IMR-90 (cell line): Measurements from ENCODE around the gene TNP1. TPM values are rescaled to one million over a fixed set of nuclear protein-coding genes. Genes with fewer than 3 reads are reported as not detected.

Experiments used
- ATAC-seq: fragments of 200-7000 bp; cut with Tn5 transposase; 2 replicates; pipeline ENCODE4 v1.9.1; 2020; ENCODE audit warnings: low read depth, mild to moderate bottlenecking, moderate library complexity
- BruUV-seq: library from RNA; stranded (reverse); fragments of 400-500 nt; replicated peaks from 2 replicates; lab custom pipeline; 2021; lab: Mats Ljungman, UMichigan
- CTCF ChIA-PET: fragments of 300-600 bp; formaldehyde crosslinking; extraction: SDS; loops from one replicate; lab custom pipeline; 2021; ENCODE audit warnings: antibody characterized with exemption; lab: Yijun Ruan, JAX
- POLR2A ChIA-PET: fragments of 300-600 bp; sonication (Branson Sonifier 250); formaldehyde crosslinking; loops from one replicate; lab custom pipeline; 2022; ENCODE audit warnings: antibody characterized with exemption; ENCODE audit not compliant: unreplicated experiment; lab: Charles Lee
- DNase-seq: peaks from one replicate; pipeline ENCODE4 v3.0.0; 2013
- H2AFZ ChIP-seq: replicated peaks from 2 replicates; pipeline ENCODE3; 2013; ENCODE audit warnings: low read length, mild to moderate bottlenecking; ENCODE audit not compliant: poor library complexity
- H2AK5ac ChIP-seq: 2 replicates; pipeline ENCODE4 v1.6.1; 2013; ENCODE audit warnings: low read depth, low read length, inconsistent platforms
- H2AK9ac ChIP-seq: replicated peaks from 2 replicates; pipeline ENCODE3; 2013; ENCODE audit warnings: mild to moderate bottlenecking, low read depth, low read length, moderate library complexity; ENCODE audit not compliant: poor library complexity
- H2BK120ac ChIP-seq: 2 replicates; pipeline ENCODE4 v1.6.1; 2013; ENCODE audit warnings: low read depth, low read length, inconsistent platforms
- H2BK15ac ChIP-seq: 3 replicates; pipeline ENCODE4 v1.6.1; 2013; ENCODE audit warnings: low read depth, low read length, inconsistent platforms
- H2BK20ac ChIP-seq: 2 replicates; pipeline ENCODE4 v1.6.1; 2013; ENCODE audit warnings: low read depth, mild to moderate bottlenecking, inconsistent platforms, low read length, moderate library complexity
- H2BK5ac ChIP-seq: 2 replicates; pipeline ENCODE4 v1.6.1; 2013; ENCODE audit warnings: mild to moderate bottlenecking, low read depth, low read length, inconsistent platforms; ENCODE audit not compliant: poor library complexity, severe bottlenecking
- H3K14ac ChIP-seq: replicated peaks from 2 replicates; pipeline ENCODE4 v1.6.1; 2013; ENCODE audit warnings: low read depth, low read length, inconsistent platforms
- H3K18ac ChIP-seq: 2 replicates; pipeline ENCODE4 v1.6.1; 2013; ENCODE audit warnings: low read depth, low read length, control low read depth
- H3K23ac ChIP-seq: 2 replicates; pipeline ENCODE4 v1.6.1; 2013; ENCODE audit warnings: low read depth, low read length, inconsistent platforms
- H3K27ac ChIP-seq: 2 replicates; pipeline ENCODE4 v1.5.1; 2013; ENCODE audit warnings: mild to moderate bottlenecking, control low read depth, low read length; ENCODE audit not compliant: insufficient read depth
- H3K27me3 ChIP-seq: 2 replicates; pipeline ENCODE4 v1.6.1; 2013; ENCODE audit warnings: low read length; ENCODE audit not compliant: control insufficient read depth, insufficient read depth
- H3K36me3 ChIP-seq: 2 replicates; pipeline ENCODE4 v1.6.1; 2013; ENCODE audit warnings: low read length, mixed read lengths; ENCODE audit not compliant: control insufficient read depth, insufficient read depth
- H3K4ac ChIP-seq: 2 replicates; pipeline ENCODE4 v1.6.1; 2013; ENCODE audit warnings: low read depth, low read length, inconsistent platforms
- H3K4me1 ChIP-seq: 2 replicates; pipeline ENCODE4 v1.6.1; 2013; ENCODE audit warnings: low read length, mixed read lengths; ENCODE audit not compliant: control insufficient read depth, insufficient read depth
- H3K4me2 ChIP-seq: 2 replicates; pipeline ENCODE4 v1.6.1; 2013; ENCODE audit warnings: low read depth, mild to moderate bottlenecking, control low read depth, low read length, moderate library complexity
- H3K4me3 ChIP-seq: 2 replicates; pipeline ENCODE4 v1.5.1; 2013; ENCODE audit warnings: low read depth, mild to moderate bottlenecking, control low read depth, low read length, moderate library complexity; ENCODE audit not compliant: insufficient read depth
- H3K56ac ChIP-seq: 2 replicates; pipeline ENCODE4 v1.6.1; 2013; ENCODE audit warnings: low read length, inconsistent platforms; ENCODE audit not compliant: insufficient read depth; ENCODE audit errors: extremely low read depth
- H3K79me1 ChIP-seq, 2 experiments: 2 replicates each; pipeline ENCODE4 v1.6.1; 2013; ENCODE audit warnings: low read length in 2 of 2, inconsistent platforms in 1 of 2, low read depth in 1 of 2
- H3K9ac ChIP-seq: 2 replicates; pipeline ENCODE4 v1.6.1; 2013; ENCODE audit warnings: low read depth, low read length, control low read depth
- H3K9me1 ChIP-seq: 2 replicates; pipeline ENCODE4 v1.6.1; 2013; ENCODE audit warnings: low read length, inconsistent platforms; ENCODE audit not compliant: insufficient read depth
- H3K9me3 ChIP-seq: 2 replicates; pipeline ENCODE4 v1.6.1; 2013; ENCODE audit warnings: low read length; ENCODE audit not compliant: control insufficient read depth, insufficient read depth
- H4K20me1 ChIP-seq: 2 replicates; pipeline ENCODE4 v1.6.1; 2013; ENCODE audit warnings: low read length, inconsistent platforms; ENCODE audit not compliant: insufficient read depth
- H4K5ac ChIP-seq: 2 replicates; pipeline ENCODE4 v1.6.1; 2013; ENCODE audit warnings: mild to moderate bottlenecking, low read depth, low read length, control low read depth
- H4K8ac ChIP-seq, 2 experiments: 2 replicates each; pipeline ENCODE4 v1.6.1; 2013; ENCODE audit warnings: low read depth in 2 of 2, low read length in 2 of 2, control low read depth in 1 of 2, inconsistent platforms in 1 of 2
- H4K91ac ChIP-seq: 2 replicates; pipeline ENCODE4 v1.6.1; 2013; ENCODE audit warnings: low read depth, low read length, inconsistent platforms; ENCODE audit not compliant: insufficient read depth
- MAZ ChIP-seq: IDR thresholded peaks from 2 replicates; pipeline ENCODE4 v1.6.1; 2012; ENCODE audit warnings: low read depth, mild to moderate bottlenecking, low read length, improper control_type of control experiment, moderate library complexity, borderline replicate concordance
- NFE2L2 ChIP-seq: fragments of 150-350 bp; IDR thresholded peaks from 2 replicates; pipeline ENCODE4 v1.6.1; 2016; ENCODE audit warnings: low read depth, mild to moderate bottlenecking, low read length
- RCOR1 ChIP-seq: IDR thresholded peaks from 2 replicates; pipeline ENCODE4 v1.6.1; 2012; ENCODE audit warnings: mild to moderate bottlenecking, low read length, improper control_type of control experiment; ENCODE audit not compliant: insufficient replicate concordance
- WGBS, 2 experiments: methylation state at CpG; one replicate each; pipeline versions ENCODE4 v1.1.5 to v1.1.7; 2013; ENCODE audit warnings: missing lambda C conversion rate in 2 of 2; ENCODE audit not compliant: insufficient read length in 1 of 2; ENCODE audit errors: extremely low coverage in 2 of 2; 5-methylcytosine and 5-hydroxymethylcytosine counted together
- dilution Hi-C: fragments of 300-500 bp; cut with HindIII; formaldehyde crosslinking; loops from one replicate; pipeline ENCODE4 v1.14.3; 2018; ENCODE audit warnings: low sequenced_read_pairs; ENCODE audit not compliant: unreplicated experiment
- in situ Hi-C: fragments of 300-500 bp; cut with MboI; formaldehyde crosslinking; loops from 3 replicates; pipeline ENCODE4 v1.14.3; 2019; ENCODE audit warnings: low sequenced_read_pairs, inconsistent platforms, mixed read lengths
- intact Hi-C: fragments of 100-400 bp; cut with micrococcal nuclease; formaldehyde crosslinking; loops from 2 replicates; pipeline ENCODE4 v1.10.0; 2022
- polyA plus RNA-seq, 3 experiments: library from polyadenylated mRNA; depleted of rRNA; stranded (reverse); fragments of >200 nt; gene quantifications; 2 replicates each; pipeline ENCODE4 v1.2.3, GENCODE V29; 2012; ENCODE audit warnings: low replicate concordance in 1 of 3
- total RNA-seq: library from RNA; depleted of rRNA; stranded (reverse); fragments of >200 nt; gene quantifications from 2 replicates; pipeline ENCODE4 v1.2.3, GENCODE V29; 2012
- TF ChIP-seq, protein P1 (sequence below): fragments of 150-350 bp; IDR thresholded peaks from 2 replicates; pipeline ENCODE4 v1.6.1; 2016; ENCODE audit warnings: low read depth, mild to moderate bottlenecking, low read length, moderate library complexity, borderline replicate concordance

The TNP1 gene
- total and polyA plus RNA-seq, 2 of the 4 experiments (the other 2 are of a cell fraction) = not detected

DNA sequence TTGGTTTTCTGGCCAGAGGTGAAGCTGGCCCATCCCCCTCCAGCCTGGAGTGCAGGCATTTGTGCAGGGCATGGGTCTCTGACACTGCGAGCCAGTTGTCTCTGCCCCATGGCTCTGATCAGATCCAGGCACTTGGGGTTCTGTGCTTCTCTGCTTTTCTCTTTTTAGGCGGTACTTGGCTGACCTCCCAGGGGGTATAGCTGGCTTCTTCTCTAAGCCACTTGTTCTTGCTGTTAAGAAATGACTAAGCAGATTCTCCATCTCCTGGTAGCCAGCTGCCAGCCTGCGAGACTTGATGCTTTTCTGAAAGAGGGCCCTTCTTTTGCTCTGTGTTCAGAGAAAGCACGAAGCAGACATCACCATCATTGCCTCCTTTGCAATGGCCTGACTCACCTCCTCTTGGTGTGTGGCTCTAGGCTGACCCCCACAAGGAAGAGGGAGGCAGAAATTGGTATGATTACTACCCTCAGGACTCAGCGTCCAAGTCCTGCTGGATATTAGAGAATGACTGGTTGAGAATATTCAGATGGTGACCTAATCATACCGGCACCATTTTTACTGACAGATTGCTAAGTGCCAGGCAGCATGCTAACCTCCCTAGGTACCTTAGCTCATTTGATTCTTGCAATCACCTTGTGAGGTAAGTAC is 32.7 kb downstream of the TNP1 start:
- CTCF ChIA-PET = no interaction called here
- Histone ChIP-seq H2BK20ac (no peak overlapping the region), H3K4me2 (no peak overlapping the region), H4K8ac (no peak overlapping the region), H3K27ac (no peak overlapping the region), H3K14ac (no peak overlapping the region), H3K4ac (no peak overlapping the region), H2AK5ac (no peak overlapping the region), H2AK9ac (no peak overlapping the region), H3K79me1 (no peaks in the 10 kb centered on the region), H3K36me3 (no peaks in the 10 kb centered on the region), H4K91ac (no peak overlapping the region), H3K9me3 (no peaks in the 10 kb centered on the region), H3K23ac (no peak overlapping the region), H2BK5ac (no peak overlapping the region), H2BK15ac (no peak overlapping the region), H4K20me1 (no peaks in the 10 kb centered on the region), H3K18ac (no peak overlapping the region; the same call in 1 of the 2 replicates), H3K4me1 (peaks cover 5% of the 10 kb centered on the region; the same call in 1 of the 2 replicates), H4K5ac (no peak overlapping the region), H3K9ac (no peak overlapping the region), H3K27me3 (peaks cover 11% of the 10 kb centered on the region), H3K9me1 (0 out of 2 replicates have a peak, but pooled peaks cover 4% of the 10 kb centered on the region), H2AFZ (peak overlapping the region; percentile 44), H3K4me3 (no peak overlapping the region), H2BK120ac (no peak overlapping the region; the same call in 1 of the 2 replicates), H3K56ac (no peak overlapping the region)
- no TSS peak for BruUV-seq
- dilution Hi-C loops = no loop called here
- DNase-seq = peak; percentile 28
- peak; percentile 53; the same call in 1 of the 2 replicates for TF ChIP-seq NFE2L2
- no peak for TF ChIP-seq MAZ
- no peak for TF ChIP-seq RCOR1
- TF ChIP-seq, protein P1, sequence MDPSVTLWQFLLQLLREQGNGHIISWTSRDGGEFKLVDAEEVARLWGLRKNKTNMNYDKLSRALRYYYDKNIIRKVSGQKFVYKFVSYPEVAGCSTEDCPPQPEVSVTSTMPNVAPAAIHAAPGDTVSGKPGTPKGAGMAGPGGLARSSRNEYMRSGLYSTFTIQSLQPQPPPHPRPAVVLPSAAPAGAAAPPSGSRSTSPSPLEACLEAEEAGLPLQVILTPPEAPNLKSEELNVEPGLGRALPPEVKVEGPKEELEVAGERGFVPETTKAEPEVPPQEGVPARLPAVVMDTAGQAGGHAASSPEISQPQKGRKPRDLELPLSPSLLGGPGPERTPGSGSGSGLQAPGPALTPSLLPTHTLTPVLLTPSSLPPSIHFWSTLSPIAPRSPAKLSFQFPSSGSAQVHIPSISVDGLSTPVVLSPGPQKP = no peak
- intact Hi-C loops = no loop called here
- peak; percentile 62 for ATAC-seq
- no CpG with 5 or more reads among the region's 6 CpGs for WGBS, 2 experiments
- in situ Hi-C loops = no loop called here
- POLR2A ChIA-PET = no interaction called here
